Muscle of leg (tissue), 11 donors: ENCODE data around the gene USP35. TPM values are rescaled to one million over a fixed set of nuclear protein-coding genes. Genes with fewer than 3 reads are reported as not detected.

Experiments
- DNase-seq: peaks from one replicate; pipeline ENCODE4 v3.0.0; 2013
- H3K27ac ChIP-seq: one replicate; pipeline ENCODE4 v1.5.1; 2013; ENCODE audit warnings: mild to moderate bottlenecking, low read length, control low read depth
- H3K27me3 ChIP-seq: one replicate; pipeline ENCODE4 v1.6.1; 2013; ENCODE audit warnings: low read length; ENCODE audit not compliant: control insufficient read depth, insufficient read depth
- H3K36me3 ChIP-seq: one replicate; pipeline ENCODE4 v1.6.1; 2013; ENCODE audit warnings: low read length; ENCODE audit not compliant: control insufficient read depth, insufficient read depth
- H3K4me1 ChIP-seq: one replicate; pipeline ENCODE4 v1.6.1; 2013; ENCODE audit warnings: low read length; ENCODE audit not compliant: control insufficient read depth, insufficient read depth
- H3K4me3 ChIP-seq: one replicate; pipeline ENCODE4 v1.5.1; 2013; ENCODE audit warnings: low read length, control low read depth
- H3K9me3 ChIP-seq: replicated peaks from 2 replicates; pipeline ENCODE4 v1.6.1; 2013; ENCODE audit warnings: low read depth, low read length; ENCODE audit not compliant: control insufficient read depth
- WGBS: methylation state at CpG from one replicate; pipeline ENCODE4 v1.1.5; 2013; ENCODE audit warnings: missing lambda C conversion rate; ENCODE audit not compliant: insufficient coverage; 5-methylcytosine and 5-hydroxymethylcytosine counted together
- polyA plus RNA-seq, 8 donors: library from polyadenylated mRNA; unstranded; fragments of 120-200 nt; gene quantifications; one replicate each; pipeline versions ENCODE4 v1.2.1 to v1.2.3, GENCODE V29; 2013; ENCODE audit warnings: inconsistent platforms in 1 of 8, low replicate concordance in 1 of 8; ENCODE audit not compliant: insufficient read length in 8 of 8, insufficient read depth in 1 of 8
- total RNA-seq: library from RNA; stranded (reverse); fragments of 120-200 nt; gene quantifications from one replicate; pipeline ENCODE4 v1.2.4, GENCODE V29; 2013

Gene USP35
- total and polyA plus RNA-seq, 9 donors, result 2.6 to 4.8 (median 4.0) TPM

GRCh38 chr11:78254268-78254667 is 65.5 kb downstream of the USP35 start:
- no peaks in the 10 kb centered on the region for H3K27me3 ChIP-seq
- H3K36me3 ChIP-seq, result peaks cover 4% of the 10 kb centered on the region
- 74% methylated on average over 3 of the region's 4 CpGs for WGBS
- H3K27ac ChIP-seq, result no peak overlapping the region
- H3K9me3 ChIP-seq, result no peaks in the 10 kb centered on the region
- DNase-seq, result peak; percentile 30
- H3K4me3 ChIP-seq, result no peak overlapping the region
- H3K4me1 ChIP-seq, result peaks cover 14% of the 10 kb centered on the region

GRCh38 chr11:78255919-78256318 is 67.2 kb downstream of the USP35 start:
- Histone ChIP-seq H3K36me3 (peaks cover 2% of the 10 kb centered on the region), H3K27me3 (no peaks in the 10 kb centered on the region), H3K9me3 (no peaks in the 10 kb centered on the region), H3K4me3 (no peak overlapping the region), H3K27ac (no peak overlapping the region), H3K4me1 (peaks cover 15% of the 10 kb centered on the region)
- no peak for DNase-seq
- WGBS, result no CpG with 5 or more reads among the region's 2 CpGs

GRCh38 chr11:78256962-78257361 is 68.2 kb downstream of the USP35 start:
- H3K9me3 ChIP-seq, result no peaks in the 10 kb centered on the region
- WGBS, result no CpG with 5 or more reads among the region's 3 CpGs
- H3K27ac ChIP-seq, result no peak overlapping the region
- peaks cover 14% of the 10 kb centered on the region for H3K4me1 ChIP-seq
- peaks cover 2% of the 10 kb centered on the region for H3K36me3 ChIP-seq
- peak; percentile 66 for DNase-seq
- no peaks in the 10 kb centered on the region for H3K27me3 ChIP-seq
- no peak overlapping the region for H3K4me3 ChIP-seq

- H3K9me3 ChIP-seq, result no peaks in the 10 kb centered on the region
- H3K27me3 ChIP-seq, result no peaks in the 10 kb centered on the region
- H3K4me1 ChIP-seq, result peaks cover 19% of the 10 kb centered on the region
- no peak overlapping the region for H3K4me3 ChIP-seq
- H3K27ac ChIP-seq, result no peak overlapping the region
- 100% methylated on average over 1 of the region's 3 CpGs for WGBS
- no peak for DNase-seq
- peaks cover 2% of the 10 kb centered on the region for H3K36me3 ChIP-seq
Observed at GRCh38 chr11:78257654-78258053, 68.9 kb downstream of the USP35 start.

DNA sequence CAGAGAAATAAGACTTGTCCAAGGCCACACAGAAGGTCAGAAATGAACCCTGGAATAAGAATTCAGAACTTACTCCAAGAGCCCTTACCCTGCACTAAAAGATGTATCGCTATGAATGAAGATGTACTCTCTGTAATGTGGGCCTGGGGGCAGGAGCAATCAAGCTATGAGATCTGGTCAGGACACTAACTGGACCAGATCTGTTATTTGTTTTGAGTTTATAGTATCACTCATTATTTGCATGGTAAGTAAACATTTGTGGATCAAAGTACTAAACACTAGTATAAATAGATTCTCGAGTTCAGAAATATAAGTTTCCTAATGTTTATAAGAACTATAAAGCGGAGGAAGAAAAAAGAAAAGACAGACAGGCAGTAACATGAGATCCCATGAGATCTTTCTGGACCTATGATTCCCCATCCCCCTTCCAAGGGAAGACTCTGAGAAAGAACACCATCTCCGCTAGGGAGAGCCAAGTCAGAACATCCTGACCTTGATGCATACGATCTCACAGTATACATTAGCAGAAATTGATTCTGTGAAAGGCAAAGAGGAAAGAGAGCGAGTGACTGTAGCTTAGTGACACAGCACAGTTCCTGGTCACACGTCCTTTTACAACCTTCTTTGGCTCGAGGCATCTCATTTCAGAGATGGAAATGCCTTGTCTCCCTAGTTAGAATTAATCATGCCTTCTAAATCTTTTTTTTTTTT is 71.2 kb downstream of the USP35 start:
- no CpG with 5 or more reads among the region's 8 CpGs for WGBS
- Histone ChIP-seq H3K9me3 (no peaks in the 10 kb centered on the region), H3K4me1 (peaks cover 20% of the 10 kb centered on the region), H3K27ac (no peak overlapping the region), H3K27me3 (no peaks in the 10 kb centered on the region), H3K36me3 (peaks cover 2% of the 10 kb centered on the region), H3K4me3 (no peak overlapping the region)
- peak; percentile 41 for DNase-seq

GRCh38 chr11:78261367-78261766 is 72.6 kb downstream of the USP35 start:
- no peaks in the 10 kb centered on the region for H3K27me3 ChIP-seq
- peaks cover 20% of the 10 kb centered on the region for H3K4me1 ChIP-seq
- DNase-seq, result no peak
- H3K9me3 ChIP-seq, result no peaks in the 10 kb centered on the region
- H3K36me3 ChIP-seq, result no peaks in the 10 kb centered on the region
- no peak overlapping the region for H3K27ac ChIP-seq
- 54% methylated on average over 4 of the region's 4 CpGs for WGBS
- H3K4me3 ChIP-seq, result no peak overlapping the region

- no peaks in the 10 kb centered on the region for H3K27me3 ChIP-seq
- H3K36me3 ChIP-seq, result no peaks in the 10 kb centered on the region
- 79% methylated on average over 3 of the region's 4 CpGs for WGBS
- H3K9me3 ChIP-seq, result no peaks in the 10 kb centered on the region
- no peak overlapping the region for H3K27ac ChIP-seq
- no peak for DNase-seq
- H3K4me3 ChIP-seq, result no peak overlapping the region
- H3K4me1 ChIP-seq, result peaks cover 23% of the 10 kb centered on the region
Observed at GRCh38 chr11:78261828-78262227, 73.1 kb downstream of the USP35 start.

- H3K27ac ChIP-seq, result peak overlapping the region; percentile 72
- H3K36me3 ChIP-seq, result no peaks in the 10 kb centered on the region
- H3K4me3 ChIP-seq, result no peak overlapping the region
- H3K4me1 ChIP-seq, result peaks cover 23% of the 10 kb centered on the region
- 38% methylated on average over 5 of the region's 5 CpGs for WGBS
- no peak for DNase-seq
- H3K9me3 ChIP-seq, result no peaks in the 10 kb centered on the region
- no peaks in the 10 kb centered on the region for H3K27me3 ChIP-seq
Observed at GRCh38 chr11:78262238-78262637, 73.5 kb downstream of the USP35 start.

GRCh38 chr11:78262691-78263090 is 74.0 kb downstream of the USP35 start:
- H3K27ac ChIP-seq, result peak overlapping the region; percentile 72
- H3K27me3 ChIP-seq, result no peaks in the 10 kb centered on the region
- peak; percentile 89 for DNase-seq

More at GRCh38 chr11:78262691-78263090, 74.0 kb downstream of the USP35 start:
- no peak overlapping the region for H3K4me3 ChIP-seq
- H3K4me1 ChIP-seq, result peaks cover 23% of the 10 kb centered on the region
- H3K9me3 ChIP-seq, result no peaks in the 10 kb centered on the region
- H3K36me3 ChIP-seq, result no peaks in the 10 kb centered on the region
